VCaP (cell line): ENCODE results near the gene TSC1.

Experiments used
- H3K27ac ChIP-seq: fragments of 450-650 bp; 2 replicates; pipeline ENCODE4 v1.5.1; 2017
- TF ChIP-seq, protein P1 (sequence below): fragments of 450-650 bp; conservative IDR thresholded peaks from 2 replicates; pipeline ENCODE4 v1.5.1; 2017; ENCODE audit warnings: mild to moderate bottlenecking, moderate library complexity

The TSC1 gene

DNA sequence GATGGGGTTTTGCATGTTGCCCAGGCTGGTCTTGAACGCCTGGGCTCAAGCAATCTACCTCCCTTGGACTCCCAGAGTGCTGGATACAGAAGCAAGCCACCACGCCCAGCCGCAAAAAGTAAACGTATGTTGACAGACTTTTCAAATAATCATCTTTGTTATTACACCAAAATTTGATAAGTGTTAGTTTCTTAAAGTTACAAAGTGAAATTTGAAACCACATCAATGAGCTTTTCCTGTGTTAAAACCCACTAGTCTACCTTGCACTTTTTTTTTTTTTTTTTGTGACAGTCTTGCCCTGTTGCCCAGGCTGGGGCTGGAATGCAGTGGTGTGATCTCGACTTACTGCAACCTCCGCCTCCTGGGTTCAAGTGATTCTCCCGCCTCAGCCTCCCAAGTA lies 35.8 kb downstream of the TSC1 start:
- TF ChIP-seq, protein P1, sequence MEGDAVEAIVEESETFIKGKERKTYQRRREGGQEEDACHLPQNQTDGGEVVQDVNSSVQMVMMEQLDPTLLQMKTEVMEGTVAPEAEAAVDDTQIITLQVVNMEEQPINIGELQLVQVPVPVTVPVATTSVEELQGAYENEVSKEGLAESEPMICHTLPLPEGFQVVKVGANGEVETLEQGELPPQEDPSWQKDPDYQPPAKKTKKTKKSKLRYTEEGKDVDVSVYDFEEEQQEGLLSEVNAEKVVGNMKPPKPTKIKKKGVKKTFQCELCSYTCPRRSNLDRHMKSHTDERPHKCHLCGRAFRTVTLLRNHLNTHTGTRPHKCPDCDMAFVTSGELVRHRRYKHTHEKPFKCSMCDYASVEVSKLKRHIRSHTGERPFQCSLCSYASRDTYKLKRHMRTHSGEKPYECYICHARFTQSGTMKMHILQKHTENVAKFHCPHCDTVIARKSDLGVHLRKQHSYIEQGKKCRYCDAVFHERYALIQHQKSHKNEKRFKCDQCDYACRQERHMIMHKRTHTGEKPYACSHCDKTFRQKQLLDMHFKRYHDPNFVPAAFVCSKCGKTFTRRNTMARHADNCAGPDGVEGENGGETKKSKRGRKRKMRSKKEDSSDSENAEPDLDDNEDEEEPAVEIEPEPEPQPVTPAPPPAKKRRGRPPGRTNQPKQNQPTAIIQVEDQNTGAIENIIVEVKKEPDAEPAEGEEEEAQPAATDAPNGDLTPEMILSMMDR: no peak
- peak overlapping the region; percentile 43 for H3K27ac ChIP-seq

DNA sequence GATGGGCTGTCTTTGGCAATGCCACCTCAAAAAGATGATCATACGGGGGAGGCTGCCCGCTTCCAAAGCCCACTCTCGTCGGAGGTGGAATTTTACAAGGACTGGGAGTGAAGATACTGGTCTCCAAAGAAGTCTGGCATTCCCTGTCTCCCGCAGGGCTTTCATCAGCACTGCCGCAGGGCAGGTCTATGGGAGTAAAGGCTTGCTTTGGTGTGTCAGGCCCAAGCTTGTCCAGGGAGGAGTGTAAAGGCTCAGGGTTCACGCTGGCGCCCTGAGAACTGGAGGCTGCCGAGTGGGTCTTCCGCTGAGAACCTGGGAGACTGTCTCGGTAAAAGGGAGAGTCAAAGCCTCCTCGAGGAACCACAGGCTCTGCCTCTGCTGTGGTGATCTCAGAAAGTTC lies 38.7 kb downstream of the TSC1 start:
- no peak overlapping the region for H3K27ac ChIP-seq
- TF ChIP-seq, protein P1: no peak

DNA sequence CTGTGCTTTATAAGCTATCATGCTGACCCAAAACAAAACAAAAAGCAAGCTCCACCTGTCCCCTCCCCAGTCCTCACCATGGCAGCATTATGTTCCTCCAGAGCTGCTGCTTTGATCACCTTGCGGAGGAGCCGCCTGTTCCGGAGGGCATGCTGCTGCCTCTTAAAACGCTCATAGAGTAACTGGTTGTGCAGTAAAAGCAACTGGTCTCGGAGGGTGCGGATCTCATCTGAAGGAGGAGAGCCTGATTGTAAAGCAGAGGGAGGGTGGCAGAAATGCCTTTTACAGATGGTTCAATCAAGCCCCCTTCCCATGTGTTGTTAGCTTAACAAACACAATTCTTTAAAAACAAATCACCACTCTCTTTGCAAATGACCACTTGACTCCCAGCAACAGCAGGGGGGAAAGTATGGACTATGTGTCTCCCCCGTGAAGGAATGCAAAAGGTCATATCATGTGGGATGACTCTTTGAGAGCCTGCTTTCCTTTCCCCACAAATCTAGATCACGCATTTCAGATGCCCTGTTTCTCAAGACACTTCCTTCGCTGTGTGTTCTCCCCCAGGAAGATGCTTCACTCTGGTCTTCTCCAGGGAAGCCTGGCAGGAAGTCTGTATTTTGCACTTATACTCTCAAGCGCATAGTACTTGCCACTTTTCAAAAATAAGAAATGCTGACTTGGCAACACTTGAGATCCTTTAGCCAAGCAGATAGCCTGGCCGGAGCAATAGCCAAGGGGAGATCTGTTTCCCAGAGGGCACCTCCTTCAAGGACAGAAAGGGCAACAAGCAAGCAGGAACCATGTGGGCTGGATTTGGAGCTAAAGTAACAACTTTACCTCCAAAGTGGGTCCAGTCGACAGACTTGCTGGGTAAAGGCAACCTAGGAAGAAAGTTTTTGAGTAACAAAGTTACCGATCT lies 40.6 kb downstream of the TSC1 start:
- no peak overlapping the region for H3K27ac ChIP-seq
- TF ChIP-seq, protein P1: no peak

GRCh38 chr9:132901858-132902831 lies 42.3 kb downstream of the TSC1 start:
- no peak overlapping the region for H3K27ac ChIP-seq
- TF ChIP-seq, protein P1: peak; percentile 97

DNA sequence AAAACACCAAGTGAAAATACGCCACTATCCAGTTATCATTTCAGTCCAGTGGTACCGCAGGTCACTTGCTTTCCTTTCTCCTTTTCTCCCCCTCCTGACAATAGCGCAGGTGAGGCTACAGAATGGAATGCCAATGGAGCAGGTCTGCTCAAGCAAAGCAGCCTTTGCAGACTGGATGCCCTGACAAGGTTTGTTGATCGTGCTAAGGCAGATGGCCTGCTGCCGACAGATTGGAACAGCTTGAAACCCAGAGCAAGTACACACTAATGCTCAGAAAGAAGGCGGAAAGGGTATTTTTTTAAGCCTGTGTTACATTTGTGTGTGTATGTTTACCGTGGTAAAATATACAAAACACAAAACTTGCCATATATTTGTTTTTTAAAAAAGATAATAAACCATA lies 46.4 kb downstream of the TSC1 start:
- no peak overlapping the region for H3K27ac ChIP-seq
- TF ChIP-seq, protein P1: no peak

DNA sequence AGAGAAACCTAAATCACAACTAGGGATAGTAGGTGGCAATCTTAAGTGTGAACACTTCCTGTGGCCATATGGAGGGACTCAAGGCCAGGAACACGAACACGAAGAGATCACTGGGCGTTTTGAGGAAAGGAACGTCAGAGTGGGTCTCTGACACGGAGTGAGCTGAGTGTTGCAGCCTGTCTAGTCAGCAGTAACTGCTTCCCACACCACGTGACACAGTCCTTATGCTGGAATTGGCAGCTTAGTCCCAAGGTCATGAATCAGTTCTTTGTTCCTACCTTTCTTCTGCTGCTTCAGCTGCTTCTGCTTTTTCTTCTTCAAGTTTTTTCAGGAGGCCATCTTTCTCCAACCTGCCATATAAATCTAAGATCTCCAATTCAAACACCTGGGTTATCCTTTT lies 47.5 kb downstream of the TSC1 start:
- H3K27ac ChIP-seq: no peak overlapping the region
- TF ChIP-seq, protein P1: no peak

- peak overlapping the region; percentile 34; the same call in 1 of the 2 replicates for H3K27ac ChIP-seq
- TF ChIP-seq, protein P1: no peak
Measured at GRCh38 chr9:132896264-132896663, 48.2 kb downstream of the TSC1 start.
